Posterior vena cava (tissue), 2 donors: ENCODE measurements around the gene ENDOU. TPM values are rescaled to one million over a fixed set of nuclear protein-coding genes. Genes with fewer than 3 reads are reported as not detected.

Experiments used
- DNase-seq: peaks from one replicate; pipeline ENCODE4 v3.0.0-alpha.2; 2020; ENCODE audit warnings: low spot score
- intact Hi-C, 2 donors: fragments of 100-400 bp; cut with DNase I; formaldehyde crosslinking; loops; one replicate each; pipeline versions ENCODE4 v1.14.1 to v1.14.2; 2022 to 2023
- total RNA-seq, 2 donors: library from RNA; stranded (reverse); fragmentation: NEBNext Ultra II Directional; extraction: Animal tissue kit (Norgen Biotek cat#: 25700); gene quantifications; one replicate each; pipeline ENCODE4 v1.2.1, GENCODE V29; 2021
- donor health status: DM: yes; HTN: yes; CAD: no.
- donor health status: DM: yes; HTN: yes; CAD: no.

ENDOU gene
- total RNA-seq, 2 donors from 2014 or later = 0.38 to 1.7 TPM

GRCh38 chr12:47758584-47758833, 33.2 kb upstream of the ENDOU start:
- no peak for DNase-seq
- intact Hi-C loops = no loop called here

- intact Hi-C loops = no loop called here
Observed at GRCh38 chr12:47757840-47758583, 32.7 kb upstream of the ENDOU start.

GRCh38 chr12:47757364-47757839, 32.1 kb upstream of the ENDOU start:
- DNase-seq = no peak
- intact Hi-C loops = no loop called here

More at GRCh38 chr12:47757840-47758583, 32.7 kb upstream of the ENDOU start:
- DNase-seq = no peak

DNA sequence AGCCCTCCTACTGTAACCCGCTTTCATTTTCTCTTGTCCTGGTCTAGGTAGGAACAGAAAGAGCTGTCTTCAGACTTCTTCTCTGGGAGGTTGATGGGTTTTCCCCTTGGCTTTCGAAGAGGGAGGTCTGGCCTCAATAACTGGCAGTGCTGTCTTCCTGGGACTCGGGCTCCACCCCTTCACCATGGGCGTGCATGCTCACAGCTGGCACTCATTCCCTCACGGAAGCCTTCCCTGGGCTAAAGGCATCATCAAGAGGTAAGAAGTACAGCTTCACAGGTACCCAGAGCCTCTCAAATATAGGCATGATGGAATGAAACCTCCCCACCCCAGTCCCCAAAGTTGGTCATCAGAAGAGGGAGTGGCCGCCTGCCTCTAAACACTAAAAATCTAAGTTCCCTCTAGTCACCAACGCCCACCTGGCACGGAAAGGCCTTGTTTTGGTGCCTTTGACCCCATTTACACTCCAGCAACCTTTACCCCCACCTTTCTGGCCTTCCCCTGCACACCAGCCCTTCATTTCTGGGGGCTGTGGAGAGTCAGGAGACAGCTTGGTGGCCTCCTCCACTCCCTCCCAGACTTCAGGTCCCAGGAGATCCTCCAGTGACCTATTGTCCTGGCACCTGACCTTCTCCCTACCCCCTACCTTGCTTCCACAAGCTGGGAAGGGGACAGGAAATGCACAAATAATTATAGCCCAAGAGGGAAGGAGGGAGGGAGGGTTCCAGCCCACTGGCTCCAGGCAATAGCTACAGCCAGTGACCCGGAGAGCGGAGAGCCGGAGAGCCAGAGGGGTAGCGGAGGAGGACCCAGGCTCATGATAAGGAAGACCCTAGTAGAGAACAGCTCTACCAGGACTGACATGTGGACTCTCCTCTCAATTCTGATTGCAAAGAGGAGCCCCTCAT, 30.6 kb upstream of the ENDOU start:
- intact Hi-C loops = no loop called here
- no peak for DNase-seq

DNA sequence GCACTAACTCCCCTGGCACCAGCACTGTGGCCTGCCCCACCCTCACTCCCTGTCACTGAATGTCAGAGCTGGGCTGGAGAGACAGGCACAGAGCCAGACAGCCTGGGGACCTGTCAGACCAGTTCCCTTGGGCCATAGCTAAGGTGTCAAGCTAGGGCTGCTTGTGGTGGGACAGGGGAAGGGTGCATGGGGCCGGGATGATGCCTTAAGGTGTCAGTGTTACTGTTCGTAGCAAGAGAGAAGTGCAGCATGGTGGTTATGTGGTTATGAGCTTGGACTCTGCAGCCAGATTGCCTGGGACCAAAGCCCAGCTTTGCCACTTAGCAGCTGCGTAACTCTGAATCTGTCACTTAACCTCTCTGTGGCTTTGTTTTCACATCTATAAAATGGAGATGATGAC, 29.6 kb upstream of the ENDOU start:
- no peak for DNase-seq
- intact Hi-C loops = no loop called here

DNA sequence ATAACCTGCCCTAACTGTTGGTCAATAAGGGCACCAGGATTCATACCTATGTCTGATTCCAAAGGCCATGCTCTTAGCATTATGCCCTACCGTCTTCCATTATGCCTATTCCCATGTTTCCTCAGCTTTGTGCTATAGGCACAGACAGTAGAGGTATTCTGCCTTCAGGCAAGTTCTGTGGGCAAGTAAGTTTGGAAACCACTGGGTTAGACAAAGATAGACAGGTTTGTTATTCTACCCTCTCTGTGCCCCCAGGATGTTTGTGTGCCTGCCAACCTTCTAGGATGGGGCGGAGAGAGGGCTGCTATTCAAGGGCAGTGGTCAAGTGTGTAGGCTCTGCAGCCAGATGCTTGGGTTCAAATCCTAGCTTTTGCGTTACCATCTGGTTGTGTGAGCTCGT, 28.8 kb upstream of the ENDOU start:
- no peak for DNase-seq
- intact Hi-C loops = no loop called here

DNA sequence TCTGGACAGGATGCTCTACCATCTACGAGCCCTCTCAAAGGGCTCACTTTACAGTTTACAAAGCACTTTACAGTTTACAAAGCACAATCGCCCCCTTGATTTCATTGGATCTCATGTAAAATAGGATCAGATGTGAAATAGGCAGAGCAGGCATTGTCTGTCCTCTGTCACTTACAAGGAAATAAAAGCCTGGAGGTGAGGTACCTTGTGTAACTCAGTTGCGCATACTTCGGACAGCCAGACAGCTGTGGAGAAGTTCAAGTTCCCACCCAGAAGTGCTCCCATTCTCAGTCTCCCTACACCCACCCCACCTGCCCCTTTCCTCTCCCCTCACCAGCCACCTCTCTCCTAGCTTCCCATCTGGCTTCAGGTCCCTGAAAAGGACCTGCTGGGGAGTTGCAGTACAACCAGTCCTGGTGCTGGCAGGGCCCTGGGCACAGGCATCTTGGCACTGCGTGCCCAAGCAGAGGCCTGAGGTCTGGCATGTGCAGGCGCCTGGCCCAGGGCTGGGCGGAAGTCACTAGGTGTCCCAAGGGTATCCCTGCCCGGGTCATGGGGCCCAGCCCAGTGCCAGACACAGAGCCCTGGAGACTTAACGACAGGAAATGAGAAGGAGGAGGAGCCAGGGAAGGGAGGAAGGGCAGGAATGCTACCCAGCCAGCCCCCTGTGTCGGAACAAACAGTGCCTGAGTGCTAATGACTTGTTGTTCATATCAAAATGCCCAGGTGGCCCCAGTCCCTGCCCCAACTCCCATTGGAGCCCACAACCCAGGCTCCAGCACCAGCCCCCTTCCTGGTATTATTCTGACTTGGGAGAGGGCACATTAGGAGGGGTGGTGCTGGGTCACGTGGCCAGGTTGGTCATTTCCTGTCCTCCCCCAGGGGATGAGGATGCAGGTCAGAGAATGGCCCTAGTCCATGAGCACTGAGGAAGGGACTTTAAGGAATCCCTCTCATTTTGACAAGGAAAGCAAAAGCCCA, 28.0 kb upstream of the ENDOU start:
- intact Hi-C loops = no loop called here
- no peak for DNase-seq

GRCh38 chr12:47752552-47752951, 27.3 kb upstream of the ENDOU start:
- intact Hi-C loops = no loop called here
- no peak for DNase-seq

DNA sequence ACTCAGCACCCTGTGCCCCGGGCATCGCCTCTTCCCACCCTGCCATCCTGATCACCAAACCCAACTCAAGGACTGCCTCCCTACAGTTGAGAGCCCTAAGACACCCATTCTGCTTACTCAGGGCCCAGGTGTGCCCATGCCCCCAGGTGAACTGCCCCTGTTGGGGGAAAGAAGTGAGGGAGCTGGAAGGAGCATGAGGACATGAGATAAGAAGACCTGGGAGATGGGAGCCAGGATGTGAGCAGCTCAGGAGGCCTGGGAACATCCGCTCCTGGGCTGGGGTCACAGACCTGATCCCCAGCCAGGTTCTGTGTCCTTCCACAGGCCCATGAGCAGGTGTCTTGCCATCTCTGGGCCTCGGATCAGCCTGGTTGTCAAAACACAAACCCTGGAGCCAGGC, 26.8 kb upstream of the ENDOU start:
- intact Hi-C loops = no loop called here
- DNase-seq = no peak

- DNase-seq = no peak
- intact Hi-C loops = no loop called here
Observed at GRCh38 chr12:47751561-47751960, 26.3 kb upstream of the ENDOU start.

DNA sequence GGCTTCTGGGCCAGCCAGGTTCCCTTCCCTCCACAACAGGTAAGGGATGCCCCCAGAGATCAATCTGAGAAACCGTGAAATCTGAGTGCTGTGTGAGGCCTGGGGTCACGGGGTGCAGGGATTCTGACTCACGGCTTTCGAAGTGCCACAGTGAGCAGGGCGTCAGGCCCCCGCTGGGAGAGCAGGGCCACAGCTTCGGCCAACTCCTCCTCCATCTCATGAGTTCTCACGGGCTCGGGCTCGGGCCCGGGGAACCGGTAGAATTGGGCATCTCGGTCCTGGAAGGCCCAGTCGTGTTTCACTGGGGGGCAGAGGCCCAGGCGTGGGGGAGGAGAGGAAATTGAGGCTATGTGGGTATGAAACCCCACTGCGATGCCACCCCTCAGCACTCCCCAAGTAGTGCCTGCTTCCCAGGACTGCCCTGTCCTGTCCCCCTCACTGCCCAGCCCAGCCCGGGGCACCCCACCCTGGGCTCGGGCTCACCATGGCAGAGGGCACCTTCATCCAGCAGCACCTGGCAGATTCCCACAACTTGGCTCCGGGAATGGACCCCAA, 25.7 kb upstream of the ENDOU start:
- intact Hi-C loops = no loop called here
- DNase-seq = no peak

GRCh38 chr12:47750229-47750798, 25.0 kb upstream of the ENDOU start:
- DNase-seq = no peak
- intact Hi-C loops = no loop called here

GRCh38 chr12:47748899-47749298, 23.6 kb upstream of the ENDOU start:
- intact Hi-C loops = no loop called here
- no peak for DNase-seq

GRCh38 chr12:47748507-47748828, 23.2 kb upstream of the ENDOU start:
- DNase-seq = no peak
- intact Hi-C loops = no loop called here

DNA sequence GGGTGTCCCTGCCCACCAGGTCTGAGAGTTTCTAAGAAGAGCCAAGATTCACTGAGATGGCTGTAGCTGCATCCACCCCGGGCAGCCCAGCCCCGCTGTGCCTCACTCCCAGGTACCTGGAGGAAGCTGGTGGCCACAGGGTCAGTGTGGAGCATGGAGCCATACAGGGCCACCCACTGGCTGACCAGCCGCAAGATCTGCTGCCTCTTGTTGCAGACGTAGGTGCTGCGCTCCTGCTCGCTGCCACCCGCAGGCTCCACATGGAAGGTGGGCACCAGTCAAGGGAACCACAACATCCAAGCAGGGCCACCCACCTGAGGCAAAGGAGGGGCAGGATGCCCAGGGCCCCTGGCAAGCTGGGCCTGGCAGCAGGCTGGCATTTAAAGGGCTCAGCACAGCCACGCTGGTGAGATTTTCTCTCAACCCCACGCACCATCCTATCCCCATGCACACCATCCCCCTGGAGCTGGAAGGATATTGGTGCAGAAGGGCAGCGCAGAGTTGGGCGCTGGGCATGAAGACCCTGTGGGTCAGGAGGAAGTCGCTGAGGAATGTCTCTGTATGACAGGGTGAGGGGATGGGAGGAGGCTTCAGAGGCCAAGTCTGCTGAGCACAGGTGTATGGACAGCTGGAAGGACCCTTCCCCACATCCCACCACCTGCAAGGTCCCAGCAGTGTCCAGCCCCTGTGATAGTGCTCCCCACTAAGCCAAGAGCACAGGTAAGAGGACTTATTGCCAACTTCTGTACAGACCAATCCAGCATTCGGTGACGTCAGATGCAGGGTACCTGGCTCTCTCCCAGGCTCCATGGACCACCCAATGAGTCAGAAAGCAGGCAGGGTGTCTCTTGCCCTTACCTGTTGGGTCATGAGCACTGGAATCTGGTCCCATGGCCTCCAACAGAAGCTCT, 22.6 kb upstream of the ENDOU start:
- intact Hi-C loops = no loop called here
- no peak for DNase-seq

GRCh38 chr12:47747126-47747525, 21.8 kb upstream of the ENDOU start:
- intact Hi-C loops = no loop called here

DNA sequence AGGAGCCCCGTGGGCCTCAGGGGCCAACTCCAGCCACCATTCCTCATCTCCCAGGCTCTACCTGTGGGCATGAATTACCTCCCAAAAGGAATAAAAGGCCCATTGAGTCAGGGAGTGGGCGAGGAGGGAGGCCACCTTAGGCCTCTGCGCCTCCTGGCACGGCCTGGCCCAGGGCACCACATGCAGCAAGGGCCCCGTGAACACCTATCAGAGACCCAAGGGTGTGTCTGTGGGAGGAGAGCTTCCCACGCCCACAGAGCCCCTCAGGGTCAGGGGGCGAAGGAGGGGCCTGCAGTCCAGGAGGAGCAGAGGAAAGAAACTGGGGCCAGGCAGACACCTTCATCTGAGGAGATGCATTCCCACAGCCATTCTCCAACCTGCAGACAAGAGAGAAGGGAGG, 21.2 kb upstream of the ENDOU start:
- no peak for DNase-seq
- intact Hi-C loops = no loop called here

More at GRCh38 chr12:47747126-47747525, 21.8 kb upstream of the ENDOU start:
- no peak for DNase-seq

DNA sequence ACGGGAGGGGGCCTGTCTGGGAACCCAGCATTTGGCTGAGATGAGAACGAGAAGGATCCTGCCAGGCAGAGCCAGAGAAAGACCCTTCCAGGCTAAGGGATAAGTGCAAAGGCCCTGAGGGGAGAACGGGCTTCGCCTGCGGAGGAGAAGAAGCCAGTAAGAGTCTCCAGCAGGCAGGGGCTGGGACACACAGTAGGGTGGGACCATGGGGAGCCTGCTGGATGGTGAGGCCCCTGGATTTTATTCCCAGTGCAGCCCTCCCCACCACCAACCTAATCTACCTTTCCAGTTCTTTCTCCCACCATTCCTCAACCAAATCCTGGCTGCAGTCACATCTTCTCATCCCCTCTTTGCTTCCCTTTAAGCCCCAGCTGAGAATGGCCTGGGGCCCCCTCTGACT, 20.8 kb upstream of the ENDOU start:
- intact Hi-C loops = no loop called here

More for the DNA sequence above, 20.8 kb upstream of the ENDOU start:
- no peak for DNase-seq
